CD4-positive, alpha-beta T cell (primary cell): ENCODE data around the gene PEX13. TPM values are rescaled to one million over a fixed set of nuclear protein-coding genes. Genes with fewer than 3 reads are reported as not detected.
"Not testable (repeated sequence)": the region's sequence is repeated elsewhere in the genome, so short reads cannot be mapped to it uniquely, and the experiment has no call there.

Source experiments
- ATAC-seq: fragments of 200-7000 bp; cut with Tn5 transposase; one replicate; pipeline ENCODE4 v1.10.0; 2022; ENCODE audit warnings: mild to moderate bottlenecking; ENCODE audit not compliant: poor library complexity
- CTCF ChIA-PET: fragments of 350-600 bp; sonication (Branson Sonifier 250); formaldehyde crosslinking; loops from one replicate; lab custom pipeline; 2021; ENCODE audit warnings: antibody characterized with exemption, inconsistent platforms; lab: Charles Lee
- POLR2A ChIA-PET: fragments of 350-600 bp; sonication (Branson Sonifier 250); formaldehyde crosslinking; loops from one replicate; lab custom pipeline; 2021; ENCODE audit warnings: antibody characterized with exemption, inconsistent platforms; lab: Charles Lee
- DNase-seq, 14 experiments: peaks; one replicate each; pipeline ENCODE4 v3.0.0-alpha.2; 2013 to 2020; ENCODE audit warnings: mixed read lengths in 2 of 14
- H3K27ac ChIP-seq, 2 donors: one replicate each; pipeline versions ENCODE4 v1.5.1 to v1.7.0; 2013; ENCODE audit warnings: low read length in 2 of 2, low read depth in 1 of 2, mild to moderate bottlenecking in 1 of 2
- H3K27me3 ChIP-seq, 2 experiments: 1 replicate in 1 of 2; 2 replicates in 1 of 2; pipeline versions ENCODE4 v1.6.1 to v1.7.0; 2013; ENCODE audit warnings: low read length in 2 of 2, control low read depth in 1 of 2, mild to moderate bottlenecking in 1 of 2, moderate library complexity in 1 of 2; ENCODE audit not compliant: insufficient read depth in 2 of 2, control insufficient read depth in 1 of 2
- H3K36me3 ChIP-seq: one replicate; pipeline ENCODE4 v1.6.1; 2013; ENCODE audit warnings: low read length, control low read depth; ENCODE audit not compliant: insufficient read depth
- H3K4me1 ChIP-seq: one replicate; pipeline ENCODE4 v1.6.1; 2013; ENCODE audit warnings: low read length, control low read depth; ENCODE audit not compliant: insufficient read depth
- H3K4me3 ChIP-seq: one replicate; pipeline ENCODE4 v1.5.1; 2013; ENCODE audit warnings: mild to moderate bottlenecking, low read length, moderate library complexity
- H3K9me3 ChIP-seq, 2 experiments: 1 replicate in 1 of 2; 2 replicates in 1 of 2; pipeline versions ENCODE4 v1.6.1 to v1.7.0; 2013; ENCODE audit warnings: low read length in 2 of 2, mild to moderate bottlenecking in 2 of 2, control low read depth in 1 of 2, moderate library complexity in 1 of 2; ENCODE audit not compliant: control insufficient read depth in 1 of 2, insufficient read depth in 1 of 2
- H3K27ac Mint-ChIP-seq: one replicate; pipeline ENCODE4 v1.8.0; 2020; ENCODE audit warnings: mixed read lengths
- H3K27me3 Mint-ChIP-seq: one replicate; pipeline ENCODE4 v1.8.0; 2021; ENCODE audit warnings: mixed read lengths
- H3K36me3 Mint-ChIP-seq: one replicate; pipeline ENCODE4 v1.8.0; 2021; ENCODE audit warnings: low read depth, mixed read lengths
- H3K4me1 Mint-ChIP-seq: one replicate; pipeline ENCODE4 v1.8.0; 2021; ENCODE audit warnings: low read depth, mixed read lengths
- H3K4me3 Mint-ChIP-seq: one replicate; pipeline ENCODE4 v1.8.0; 2020; ENCODE audit warnings: mild to moderate bottlenecking, mixed read lengths
- H3K9me3 Mint-ChIP-seq: one replicate; pipeline ENCODE4 v1.8.0; 2020; ENCODE audit warnings: mixed read lengths
- CTCF ChIP-seq: fragments of 200-600 bp; IDR thresholded peaks from one replicate; pipeline ENCODE4 v1.8.0; 2022; ENCODE audit warnings: antibody characterized with exemption, mild to moderate bottlenecking
- intact Hi-C, 2 experiments: fragments of 100-400 bp; cut with DNase I in 1 of 2; cut with micrococcal nuclease in 1 of 2; formaldehyde crosslinking; loops; one replicate each; pipeline versions ENCODE4 v1.15.1 to v1.9.0; 2023 to 2025; cut with DNase I, micrococcal nuclease
- total RNA-seq, 174 experiments: library from RNA in 2 of 174; stranded (reverse) in 2 of 174; gene quantifications; one replicate each; pipeline ENCODE4 v1.2.3 and lab custom pipeline; 2021 to 2026

Gene PEX13
- total RNA-seq, 2 experiments from 2014 or later, result 8.6 to 12.2 TPM

- H3K27me3 ChIP-seq, result no peaks in the 10 kb centered on the region
- ATAC-seq, result no peak
- POLR2A ChIA-PET, result no interaction called here
- CTCF ChIA-PET, result no interaction called here
- no peak overlapping the region for H3K4me3 ChIP-seq
- peaks cover 46% of the 10 kb centered on the region for H3K36me3 Mint-ChIP-seq
- peaks cover 11% of the 10 kb centered on the region for H3K36me3 ChIP-seq
- H3K27ac ChIP-seq, result no peak overlapping the region
- intact Hi-C loops, result no loop called here
- peaks cover 6% of the 10 kb centered on the region for H3K4me1 ChIP-seq
- H3K9me3 ChIP-seq, result no peaks in the 10 kb centered on the region
- H3K4me1 Mint-ChIP-seq, result peaks cover 55% of the 10 kb centered on the region
- TF ChIP-seq CTCF, result no peak
- no peaks in the 10 kb centered on the region for H3K27me3 Mint-ChIP-seq
- H3K4me3 Mint-ChIP-seq, result no peak overlapping the region
- no peak for DNase-seq
- H3K27ac Mint-ChIP-seq, result no peak overlapping the region
- no peaks in the 10 kb centered on the region for H3K9me3 Mint-ChIP-seq
Observed at GRCh38 chr2:61023670-61024069, 6.2 kb downstream of the PEX13 start.

GRCh38 chr2:61029533-61029932 is 12.0 kb downstream of the PEX13 start:
- Mint-ChIP-seq H3K4me3 (no peak overlapping the region), H3K27ac (no peak overlapping the region), H3K4me1 (peaks cover 29% of the 10 kb centered on the region), H3K9me3 (no peaks in the 10 kb centered on the region), H3K36me3 (peaks cover 60% of the 10 kb centered on the region), H3K27me3 (no peaks in the 10 kb centered on the region)
- CTCF ChIA-PET, result interaction anchor here (0.8 kb wide), 1 partner anchor 224 kb away, joined by 3 read pairs; no protein-coding TSS in a partner anchor
- peaks cover 36% of the 10 kb centered on the region for H3K36me3 ChIP-seq
- ATAC-seq (no peak), DNase-seq (no peak)
- intact Hi-C loops, result no loop called here
- H3K9me3 ChIP-seq, result no peaks in the 10 kb centered on the region
- TF ChIP-seq CTCF, result no peak
- H3K27ac ChIP-seq, result no peak overlapping the region
- no peaks in the 10 kb centered on the region for H3K27me3 ChIP-seq
- H3K4me1 ChIP-seq, result no peaks in the 10 kb centered on the region
- H3K4me3 ChIP-seq, result no peak overlapping the region
- POLR2A ChIA-PET, result no interaction called here

- H3K27ac ChIP-seq, H3K27me3 ChIP-seq, CTCF ChIA-PET, DNase-seq, H3K4me3 Mint-ChIP-seq, H3K4me1 ChIP-seq, H3K9me3 Mint-ChIP-seq, ATAC-seq, H3K27me3 Mint-ChIP-seq, H3K9me3 ChIP-seq, H3K4me3 ChIP-seq, H3K27ac Mint-ChIP-seq, intact Hi-C loops: not testable (repeated sequence)
- peaks cover 67% of the 10 kb centered on the region for H3K36me3 Mint-ChIP-seq
- POLR2A ChIA-PET, result interaction anchor here (1.1 kb wide), 1 partner anchor 111 kb away, joined by 3 read pairs; no protein-coding TSS in a partner anchor
- peaks cover 29% of the 10 kb centered on the region for H3K4me1 Mint-ChIP-seq
- peaks cover 39% of the 10 kb centered on the region for H3K36me3 ChIP-seq
Observed at GRCh38 chr2:61034592-61034991, 17.1 kb downstream of the PEX13 start.

GRCh38 chr2:61036643-61037042 is 19.1 kb downstream of the PEX13 start:
- H3K27ac Mint-ChIP-seq, intact Hi-C loops, H3K4me3 ChIP-seq, H3K27me3 ChIP-seq, ATAC-seq, H3K9me3 Mint-ChIP-seq, H3K27me3 Mint-ChIP-seq, H3K9me3 ChIP-seq, POLR2A ChIA-PET, DNase-seq, H3K27ac ChIP-seq, H3K4me3 Mint-ChIP-seq, H3K4me1 ChIP-seq, CTCF ChIA-PET: not testable (repeated sequence)
- peaks cover 34% of the 10 kb centered on the region for H3K36me3 ChIP-seq
- Mint-ChIP-seq H3K4me1 (peaks cover 47% of the 10 kb centered on the region), H3K36me3 (peaks cover 57% of the 10 kb centered on the region)
